Fibroblast of lung (primary cell): ENCODE results near the gene INTS6. TPM values are rescaled to one million over a fixed set of nuclear protein-coding genes. Genes with fewer than 3 reads are reported as not detected.

Experiments
- DNase-seq, 2 donors: peaks; one replicate each; pipeline versions ENCODE4 v3.0.0 to v3.0.0-alpha.2; 2010; ENCODE audit warnings: low read depth in 2 of 2
- H2AFZ ChIP-seq: 2 replicates; pipeline ENCODE4 v1.5.1; 2012; ENCODE audit warnings: low read length, control low read depth, inconsistent platforms
- H3K27ac ChIP-seq: 2 replicates; pipeline ENCODE4 v1.5.1; 2011; ENCODE audit warnings: low read length, control low read depth; ENCODE audit not compliant: insufficient read depth
- H3K27me3 ChIP-seq: 2 replicates; pipeline ENCODE4 v1.5.1; 2011; ENCODE audit warnings: mild to moderate bottlenecking, low read length; ENCODE audit not compliant: control insufficient read depth, insufficient read depth
- H3K36me3 ChIP-seq: 2 replicates; pipeline ENCODE4 v1.5.1; 2011; ENCODE audit warnings: low read length; ENCODE audit not compliant: control insufficient read depth, insufficient read depth
- H3K4me1 ChIP-seq: 2 replicates; pipeline ENCODE4 v1.5.1; 2011; ENCODE audit warnings: low read length; ENCODE audit not compliant: control insufficient read depth, insufficient read depth; ENCODE audit errors: extremely low read depth
- H3K4me2 ChIP-seq: 2 replicates; pipeline ENCODE4 v1.5.1; 2011; ENCODE audit warnings: low read length, control low read depth; ENCODE audit not compliant: insufficient read depth; ENCODE audit errors: extremely low read depth
- H3K4me3 ChIP-seq, 4 experiments: fragments of 200-600 bp in 1 of 4; sonication (generic) in 1 of 4; replicated peaks in 1 of 4; 2 replicates each; pipeline ENCODE4 v1.5.1; 2011 to 2016; ENCODE audit warnings: low read length in 4 of 4, low read depth in 3 of 4, mild to moderate bottlenecking in 3 of 4, control low read depth in 2 of 4, inconsistent platforms in 1 of 4, mixed read lengths in 1 of 4; ENCODE audit not compliant: insufficient read depth in 1 of 4; ENCODE audit errors: control extremely low read depth in 1 of 4
- H3K79me2 ChIP-seq: 2 replicates; pipeline ENCODE4 v1.5.1; 2012; ENCODE audit warnings: mild to moderate bottlenecking, low read length, inconsistent platforms; ENCODE audit not compliant: control insufficient read depth, insufficient read depth
- H3K9ac ChIP-seq: 2 replicates; pipeline ENCODE4 v1.5.1; 2011; ENCODE audit warnings: mild to moderate bottlenecking, low read length, control low read depth; ENCODE audit not compliant: insufficient read depth
- H3K9me3 ChIP-seq: 2 replicates; pipeline ENCODE4 v1.5.1; 2012; ENCODE audit warnings: low read depth, low read length; ENCODE audit not compliant: control insufficient read depth, insufficient read depth
- H4K20me1 ChIP-seq: 2 replicates; pipeline ENCODE4 v1.5.1; 2011; ENCODE audit warnings: low read length; ENCODE audit not compliant: control insufficient read depth, insufficient read depth; ENCODE audit errors: extremely low read depth
- EZH2 ChIP-seq: IDR thresholded peaks from 2 replicates; pipeline ENCODE4 v1.5.1; 2012; ENCODE audit warnings: low read length, control low read depth, mild to moderate bottlenecking; ENCODE audit errors: missing control alignments
- polyA plus RNA-seq, 2 donors: library from polyadenylated mRNA; depleted of rRNA in 1 of 2; stranded (reverse) in 1 of 2; unstranded in 1 of 2; fragments of >200 nt; gene quantifications; 2 replicates each; pipeline ENCODE4 v1.2.1, GENCODE V29; 2011 to 2012; ENCODE audit warnings: missing spikeins in 1 of 2
- total RNA-seq: library from RNA; depleted of rRNA; stranded (reverse); fragments of >200 nt; gene quantifications from 2 replicates; pipeline ENCODE4 v1.2.1, GENCODE V29; 2014
- TF ChIP-seq, protein P1 (sequence below), 2 donors: IDR thresholded peaks in 1 of 2; conservative IDR thresholded peaks in 1 of 2; 1 replicate in 1 of 2; 2 replicates in 1 of 2; pipeline ENCODE4 v1.5.1; 2011 to 2012; ENCODE audit warnings: low read length in 2 of 2, control low read depth in 1 of 2, inconsistent platforms in 1 of 2, low read depth in 1 of 2, mild to moderate bottlenecking in 1 of 2

The INTS6 gene
- total and polyA plus RNA-seq, 2 donors (not counting 1 experiment from before 2014, with no cell fraction given), result 29.3 to 66.7 TPM

DNA sequence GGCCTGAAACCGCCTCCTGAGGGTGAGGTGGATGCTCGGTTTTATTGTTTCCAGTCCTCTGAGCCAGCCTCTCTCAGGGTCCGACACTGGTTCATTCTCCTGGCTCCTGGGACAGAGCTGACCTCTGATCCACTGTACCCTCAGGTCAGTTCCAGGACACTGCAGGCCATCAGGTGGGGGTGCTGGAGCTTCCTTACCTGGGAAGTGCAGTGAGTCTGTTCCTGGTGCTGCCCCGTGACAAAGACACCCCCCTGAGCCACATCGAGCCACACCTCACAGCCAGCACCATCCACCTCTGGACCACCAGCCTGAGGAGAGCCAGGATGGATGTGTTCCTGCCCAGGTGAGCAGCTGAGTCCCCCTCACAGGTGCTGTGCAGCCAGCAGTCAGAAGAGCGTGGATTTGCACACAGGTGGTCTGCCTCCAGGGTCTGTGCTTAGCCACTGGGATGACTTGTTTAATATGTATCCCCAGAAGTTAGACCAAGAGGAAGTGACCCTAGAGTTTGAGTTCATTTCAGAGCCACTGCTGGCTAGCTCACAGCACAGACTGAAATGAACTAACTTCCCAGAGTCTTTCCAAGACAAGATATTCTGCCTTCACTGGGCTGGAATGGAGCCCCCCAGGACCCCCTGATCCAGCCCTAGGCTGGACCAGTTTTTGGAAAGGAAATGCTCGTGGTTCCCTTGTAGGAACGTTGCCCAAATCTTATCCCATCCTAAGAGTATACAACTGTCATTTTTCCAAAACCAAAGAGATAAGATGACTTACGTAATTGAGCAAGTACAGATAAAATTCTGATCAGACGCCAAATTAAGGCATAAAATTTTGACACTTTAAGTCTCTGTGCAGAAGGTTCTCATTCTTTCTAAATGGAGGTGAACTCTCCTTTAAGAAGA lies 104.5 kb downstream of the INTS6 start:
- Histone ChIP-seq H3K27me3 (no peaks in the 10 kb centered on the region), H3K27ac (no peak overlapping the region), H3K79me2 (no peaks in the 10 kb centered on the region), H3K9me3 (no peaks in the 10 kb centered on the region), H3K4me2 (no peak overlapping the region), H2AFZ (no peak overlapping the region), H3K4me3 (no peak overlapping the region), H3K36me3 (peaks cover 2% of the 10 kb centered on the region), H4K20me1 (no peaks in the 10 kb centered on the region), H3K4me1 (no peaks in the 10 kb centered on the region), H3K9ac (no peak overlapping the region)
- TF ChIP-seq, protein P1, sequence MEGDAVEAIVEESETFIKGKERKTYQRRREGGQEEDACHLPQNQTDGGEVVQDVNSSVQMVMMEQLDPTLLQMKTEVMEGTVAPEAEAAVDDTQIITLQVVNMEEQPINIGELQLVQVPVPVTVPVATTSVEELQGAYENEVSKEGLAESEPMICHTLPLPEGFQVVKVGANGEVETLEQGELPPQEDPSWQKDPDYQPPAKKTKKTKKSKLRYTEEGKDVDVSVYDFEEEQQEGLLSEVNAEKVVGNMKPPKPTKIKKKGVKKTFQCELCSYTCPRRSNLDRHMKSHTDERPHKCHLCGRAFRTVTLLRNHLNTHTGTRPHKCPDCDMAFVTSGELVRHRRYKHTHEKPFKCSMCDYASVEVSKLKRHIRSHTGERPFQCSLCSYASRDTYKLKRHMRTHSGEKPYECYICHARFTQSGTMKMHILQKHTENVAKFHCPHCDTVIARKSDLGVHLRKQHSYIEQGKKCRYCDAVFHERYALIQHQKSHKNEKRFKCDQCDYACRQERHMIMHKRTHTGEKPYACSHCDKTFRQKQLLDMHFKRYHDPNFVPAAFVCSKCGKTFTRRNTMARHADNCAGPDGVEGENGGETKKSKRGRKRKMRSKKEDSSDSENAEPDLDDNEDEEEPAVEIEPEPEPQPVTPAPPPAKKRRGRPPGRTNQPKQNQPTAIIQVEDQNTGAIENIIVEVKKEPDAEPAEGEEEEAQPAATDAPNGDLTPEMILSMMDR (conservative IDR thresholded peaks at IDR 0.05 in 1 of 2, IDR thresholded peaks at IDR 0.05 in 1 of 2; ENCODE audit: low read depth in 1 of 2, low read length in 2 of 2), result no peak
- TF ChIP-seq EZH2, result no peak
- peak in 1 of 2 donors; percentile 30 for DNase-seq

DNA sequence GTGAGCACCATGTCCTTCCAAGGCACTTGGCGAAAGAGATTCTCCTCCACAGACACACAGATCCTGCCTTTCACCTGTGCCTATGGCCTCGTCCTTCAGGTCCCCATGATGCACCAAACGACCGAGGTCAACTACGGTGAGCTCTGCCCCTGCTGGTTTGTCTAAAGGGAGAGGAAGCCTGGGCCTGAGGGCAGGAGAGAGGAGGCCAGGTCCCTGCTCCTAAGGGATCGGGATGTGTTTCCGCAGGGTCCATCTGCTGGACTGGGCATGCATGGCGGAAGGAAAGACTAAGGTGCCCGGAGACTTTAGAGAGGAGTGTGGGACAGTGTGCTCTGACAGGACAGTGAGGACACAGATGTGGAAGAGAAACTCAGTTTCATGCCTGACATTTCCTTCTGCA lies 105.7 kb downstream of the INTS6 start:
- no peak overlapping the region for H3K9ac ChIP-seq
- H3K27ac ChIP-seq, result no peak overlapping the region
- no peaks in the 10 kb centered on the region for H3K79me2 ChIP-seq
- TF ChIP-seq, protein P1 (conservative IDR thresholded peaks at IDR 0.05 in 1 of 2, IDR thresholded peaks at IDR 0.05 in 1 of 2; ENCODE audit: low read depth in 1 of 2, low read length in 2 of 2), result no peak
- TF ChIP-seq EZH2, result no peak
- H3K36me3 ChIP-seq, result peaks cover 2% of the 10 kb centered on the region
- H4K20me1 ChIP-seq, result no peaks in the 10 kb centered on the region
- H3K27me3 ChIP-seq, result no peaks in the 10 kb centered on the region
- no peak overlapping the region for H3K4me3 ChIP-seq
- no peak overlapping the region for H3K4me2 ChIP-seq
- DNase-seq, result no peak
- no peak overlapping the region for H2AFZ ChIP-seq
- H3K9me3 ChIP-seq, result no peaks in the 10 kb centered on the region
- no peaks in the 10 kb centered on the region for H3K4me1 ChIP-seq

DNA sequence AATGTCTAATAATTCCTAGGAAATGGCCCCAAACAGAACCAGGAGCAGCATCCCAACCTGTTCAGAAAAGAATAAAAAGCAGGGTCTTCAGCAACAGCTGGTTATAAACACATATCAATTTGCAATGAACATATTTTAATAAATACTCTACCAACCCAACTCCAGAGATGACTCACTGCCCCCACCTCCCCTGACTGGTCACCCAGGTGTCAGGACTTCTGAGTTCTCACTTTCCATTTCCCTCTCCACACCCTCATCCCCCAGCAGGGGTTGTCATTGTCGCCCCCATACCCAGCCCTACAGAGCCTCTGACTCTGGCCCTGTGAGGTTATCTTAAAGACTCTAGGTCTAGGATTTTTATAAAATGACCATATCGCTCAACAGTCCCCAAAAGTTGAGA lies 106.4 kb downstream of the INTS6 start:
- no peak for TF ChIP-seq EZH2
- TF ChIP-seq, protein P1 (conservative IDR thresholded peaks at IDR 0.05 in 1 of 2, IDR thresholded peaks at IDR 0.05 in 1 of 2; ENCODE audit: low read depth in 1 of 2, low read length in 2 of 2), result no peak
- H3K27ac ChIP-seq, result no peak overlapping the region
- peaks cover 2% of the 10 kb centered on the region for H3K36me3 ChIP-seq

More for the DNA sequence above, 106.4 kb downstream of the INTS6 start:
- Histone ChIP-seq H4K20me1 (no peaks in the 10 kb centered on the region), H2AFZ (no peak overlapping the region), H3K4me1 (no peaks in the 10 kb centered on the region), H3K79me2 (no peaks in the 10 kb centered on the region), H3K9me3 (no peaks in the 10 kb centered on the region), H3K4me2 (no peak overlapping the region), H3K4me3 (no peak overlapping the region), H3K27me3 (no peaks in the 10 kb centered on the region), H3K9ac (no peak overlapping the region)
- DNase-seq, result no peak
